Measurements from ENCODE around the gene UBAC1.
"Not testable (repeated sequence)": the region's sequence is repeated elsewhere in the genome, so short reads cannot be mapped to it uniquely, and the experiment has no call there.

The UBAC1 gene

DNA sequence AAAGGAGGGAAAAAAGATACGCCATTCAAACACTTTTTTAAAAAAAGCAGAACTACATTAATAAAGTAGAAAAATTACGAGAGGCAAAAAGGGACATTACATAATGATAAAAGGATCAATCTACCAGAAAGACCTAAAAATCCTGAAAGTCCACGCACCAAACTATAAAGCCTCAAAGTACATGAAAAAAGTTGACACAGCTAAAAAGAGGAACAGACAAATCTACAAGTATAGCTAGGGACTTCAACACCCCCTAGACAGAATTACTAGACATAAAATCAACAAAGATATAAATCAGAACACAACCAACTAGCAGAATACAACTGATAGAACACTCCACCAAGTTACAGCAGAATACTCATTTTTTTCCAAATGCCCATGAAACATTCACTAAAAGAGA is 65.0 kb downstream of the UBAC1 start:
- no peak for DNase-seq

DNA sequence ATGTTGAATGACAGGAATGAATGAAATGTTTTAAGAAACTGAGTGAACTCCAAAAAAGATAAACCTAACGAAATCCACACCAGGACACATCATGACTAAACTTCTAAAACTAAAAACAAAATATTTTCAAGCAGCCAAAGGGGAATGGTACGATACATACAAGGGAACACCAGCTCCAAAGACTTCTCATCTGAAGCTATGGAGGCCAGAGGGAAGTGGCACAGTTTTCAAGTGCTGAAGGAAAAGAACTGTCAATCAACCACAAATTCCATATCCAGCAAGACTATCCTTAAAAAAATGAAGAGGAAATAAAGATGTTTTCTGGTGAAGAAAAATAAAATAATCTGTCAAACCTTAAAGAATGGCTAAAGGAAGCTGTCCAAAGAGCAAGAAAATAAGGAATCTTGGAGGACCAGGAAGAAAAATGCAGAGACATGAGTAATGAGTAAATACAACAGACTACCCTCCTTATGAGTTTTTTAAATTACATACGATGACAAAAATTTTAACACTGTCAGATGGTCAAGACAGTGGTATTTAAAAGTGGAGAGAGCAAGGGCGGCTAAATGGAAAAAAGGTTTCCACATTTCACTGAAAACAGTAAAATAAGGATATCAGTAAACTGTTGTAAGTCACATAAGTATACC is 65.8 kb downstream of the UBAC1 start:
- DNase-seq, result no peak

- DNase-seq, result no peak
These were observed 68.1 kb downstream of the UBAC1 start for GRCh38 chr9:135893104-135893503.

DNA sequence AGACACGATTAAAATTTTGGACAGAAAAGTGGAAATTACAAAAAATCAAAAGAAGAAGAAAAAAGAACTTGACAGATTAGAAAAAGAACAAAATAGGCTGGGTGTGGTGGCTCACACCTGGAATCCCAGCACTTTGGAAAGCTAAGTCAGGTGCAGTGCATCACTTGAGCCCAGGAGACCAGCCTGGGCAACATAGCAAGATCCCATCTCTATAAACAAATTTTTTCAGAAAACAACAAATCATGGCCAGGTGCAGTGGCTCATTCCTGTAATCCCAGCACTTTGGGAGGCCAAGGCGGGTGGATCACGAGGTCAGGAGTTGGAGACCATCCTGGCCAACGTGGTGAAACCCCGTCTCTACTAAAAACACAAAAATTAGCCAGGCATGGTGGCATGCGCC is 68.8 kb downstream of the UBAC1 start:
- not testable (repeated sequence) for DNase-seq

- DNase-seq, result no peak
These were observed 70.0 kb downstream of the UBAC1 start for GRCh38 chr9:135891027-135891631.

DNA sequence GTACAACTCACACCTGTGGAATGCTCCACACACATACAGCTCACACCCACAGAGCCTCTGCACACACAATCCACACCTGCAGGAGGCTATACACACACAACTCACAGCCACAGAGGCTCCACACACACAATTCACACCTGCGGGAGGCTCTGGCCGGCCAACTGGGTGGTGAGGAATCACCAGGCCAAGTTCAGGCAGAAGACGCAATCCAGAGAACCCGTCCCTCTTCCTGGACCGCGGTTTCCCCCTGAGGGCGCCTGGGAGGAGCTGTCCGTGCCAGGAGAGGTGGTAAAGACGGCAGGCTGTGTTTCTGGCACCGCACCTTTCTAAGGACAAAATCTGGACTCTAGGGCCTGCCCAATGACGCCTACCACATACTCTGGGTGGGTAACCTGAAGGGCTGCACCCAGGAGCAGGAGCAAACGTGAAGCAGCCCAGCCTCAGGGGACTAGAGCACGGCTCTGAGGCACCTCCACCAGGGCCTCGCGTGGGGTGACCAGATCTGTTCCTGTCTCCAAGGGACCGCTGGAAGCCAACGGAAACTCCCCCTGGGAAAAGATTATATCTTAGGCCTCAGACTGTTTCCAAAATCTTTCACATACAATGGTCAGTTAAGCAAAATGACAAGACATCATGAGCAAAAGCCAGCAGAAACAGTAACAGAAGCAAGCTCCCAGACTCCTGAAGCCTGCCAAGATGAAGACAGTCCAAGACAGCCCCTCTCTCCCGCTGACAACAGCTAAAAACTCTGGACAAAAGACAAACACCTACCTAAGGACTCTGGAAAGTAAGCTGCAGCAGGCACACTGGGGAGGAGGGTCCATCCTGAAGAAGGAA is 70.8 kb downstream of the UBAC1 start:
- no peak for DNase-seq

DNA sequence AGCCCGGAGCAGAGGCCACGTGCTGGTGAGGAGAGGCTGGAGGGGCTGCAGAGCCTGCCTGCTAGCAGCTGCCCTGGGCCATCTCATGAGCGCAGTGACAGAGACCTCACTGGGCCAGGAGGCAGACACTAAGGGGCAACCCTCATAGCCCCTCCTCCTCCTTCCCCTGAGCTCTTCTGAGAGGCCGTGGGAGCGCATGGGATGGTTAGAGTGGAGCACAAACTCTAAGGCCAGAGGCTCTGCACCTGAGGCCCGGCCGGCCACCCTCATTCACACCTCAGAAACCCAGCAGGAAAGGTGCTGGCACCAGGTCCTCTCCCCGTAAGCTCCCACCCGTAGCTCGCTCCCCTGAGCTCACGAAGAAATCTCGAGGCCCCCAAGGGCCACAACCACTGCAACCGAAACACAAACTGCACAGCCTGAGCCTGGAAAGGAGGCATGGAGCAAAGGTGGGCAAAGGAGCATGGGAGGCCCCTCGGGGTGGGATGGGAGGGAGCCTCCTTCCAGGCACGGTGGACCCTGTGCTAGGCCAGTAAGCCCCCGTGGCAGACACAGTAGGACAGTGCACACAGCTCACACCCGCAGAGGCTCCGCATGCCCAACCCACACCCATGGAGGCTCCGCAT is 71.5 kb downstream of the UBAC1 start:
- no peak for DNase-seq

GRCh38 chr9:135888766-135889394 is 72.3 kb downstream of the UBAC1 start:
- no peak for DNase-seq

DNA sequence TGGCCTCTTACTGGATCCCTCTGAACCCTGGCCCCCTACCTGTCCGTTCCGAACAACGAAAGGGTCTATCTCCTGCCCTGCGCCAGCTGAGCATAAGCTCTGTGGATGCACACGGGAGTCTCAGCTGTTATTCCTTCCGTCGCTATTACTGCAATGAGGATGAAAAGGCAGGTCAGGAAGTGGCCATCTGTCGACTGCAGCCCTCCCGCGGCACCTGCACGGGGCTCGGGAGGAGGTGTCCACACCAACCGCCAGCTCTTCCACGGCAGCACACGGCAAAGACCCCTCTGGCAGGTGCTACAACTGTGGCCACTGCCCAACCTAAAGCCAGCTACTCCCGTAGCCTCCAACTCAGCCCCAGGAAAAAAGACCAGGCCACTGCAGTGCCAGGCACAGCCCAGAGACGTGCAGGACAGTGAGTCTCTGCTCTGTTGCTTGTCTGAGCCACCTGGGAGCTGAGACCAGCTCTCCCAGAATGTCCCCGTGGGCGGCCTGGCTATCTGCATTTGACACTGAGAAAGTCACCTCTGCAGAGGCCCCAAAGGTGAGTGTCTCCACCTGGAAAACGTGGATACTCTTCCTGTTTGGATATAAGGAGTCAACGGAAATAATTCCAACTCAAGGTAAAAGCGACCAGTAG is 72.9 kb downstream of the UBAC1 start:
- no peak for DNase-seq

DNA sequence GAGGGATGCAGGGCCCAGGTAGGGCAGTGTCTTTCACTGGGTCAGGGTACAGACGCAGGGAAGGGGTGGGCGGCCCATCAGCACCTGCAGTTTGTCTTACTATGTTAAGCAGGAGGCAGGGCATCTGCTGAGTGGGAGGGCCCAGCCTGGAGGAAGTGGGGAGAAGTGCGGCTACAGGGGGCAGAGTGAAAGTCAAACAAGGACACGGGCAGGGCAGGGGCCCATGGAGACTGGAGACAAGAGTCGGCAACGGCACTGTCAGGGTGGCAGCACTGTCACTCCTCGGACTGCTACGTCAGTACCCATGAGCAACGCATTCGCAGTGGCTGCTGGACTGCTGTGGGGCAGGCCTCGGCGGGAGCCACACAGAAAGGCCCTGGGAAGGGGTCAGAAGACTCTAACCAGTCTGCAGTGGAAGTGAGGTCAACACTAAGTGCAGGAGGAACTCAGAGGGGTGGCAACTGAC is 73.6 kb downstream of the UBAC1 start:
- DNase-seq, result no peak

DNA sequence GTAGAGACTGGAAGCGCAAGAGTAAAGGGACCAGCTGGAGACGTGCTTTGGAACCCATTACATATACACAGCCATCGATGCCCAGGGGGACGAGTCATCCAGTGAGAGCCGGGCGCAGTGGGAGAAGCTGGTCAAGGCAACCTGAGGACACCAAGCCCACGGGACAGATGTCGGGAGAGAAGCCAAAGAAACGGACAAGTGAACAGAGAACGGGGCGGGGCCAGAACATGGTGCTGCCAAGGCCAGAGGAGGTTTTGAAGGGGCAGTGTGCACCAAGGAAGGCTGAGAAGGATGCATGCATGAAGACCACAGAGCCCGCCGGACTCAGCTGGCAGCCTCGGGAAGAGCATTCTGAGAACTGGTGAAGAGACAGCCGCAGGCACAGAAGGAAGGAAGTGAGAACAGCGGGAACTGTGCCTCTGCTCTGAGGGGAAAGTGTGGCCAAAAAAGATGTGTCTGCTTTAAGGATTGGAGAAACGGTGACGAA is 74.1 kb downstream of the UBAC1 start:
- DNase-seq, result no peak

DNA sequence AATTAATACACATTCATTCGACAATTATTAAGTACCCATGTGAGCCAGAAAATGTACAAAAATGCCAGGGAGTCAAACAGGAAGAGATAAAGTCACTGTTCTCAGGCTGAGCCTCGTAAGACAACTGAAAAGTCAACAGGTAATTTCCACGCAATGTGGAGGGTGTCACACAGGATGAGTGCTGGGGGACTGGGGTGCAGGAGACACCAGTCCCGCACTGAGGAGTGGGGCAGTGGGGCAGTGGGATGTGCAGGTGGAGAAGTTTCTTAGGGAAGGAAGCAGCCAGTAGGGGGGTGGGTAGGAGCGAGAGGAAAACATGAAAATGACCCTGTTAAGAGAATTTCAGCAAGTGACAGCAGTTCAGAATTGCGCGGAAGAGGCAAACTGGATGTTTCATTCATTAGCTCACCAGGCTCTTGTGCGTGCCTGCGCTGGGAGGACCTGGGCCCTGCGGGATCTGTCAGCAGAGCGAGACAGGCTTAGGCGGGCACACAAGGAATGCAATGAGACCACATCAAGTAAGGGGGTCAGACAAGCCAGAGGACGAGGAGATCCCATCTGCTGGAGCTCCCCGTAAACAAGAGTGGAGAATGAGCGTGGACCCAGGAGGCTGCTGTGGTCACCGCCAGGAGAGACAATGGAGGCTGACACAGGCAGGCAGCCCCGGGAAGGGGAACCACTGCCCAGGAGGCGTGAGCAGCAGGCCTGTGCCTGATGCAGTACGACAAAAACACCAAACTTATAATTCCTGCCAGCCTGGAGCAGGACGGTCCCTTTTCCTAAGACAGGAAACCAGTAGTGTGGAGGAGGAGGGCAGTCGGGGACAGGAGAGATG is 74.8 kb downstream of the UBAC1 start:
- no peak for DNase-seq

DNA sequence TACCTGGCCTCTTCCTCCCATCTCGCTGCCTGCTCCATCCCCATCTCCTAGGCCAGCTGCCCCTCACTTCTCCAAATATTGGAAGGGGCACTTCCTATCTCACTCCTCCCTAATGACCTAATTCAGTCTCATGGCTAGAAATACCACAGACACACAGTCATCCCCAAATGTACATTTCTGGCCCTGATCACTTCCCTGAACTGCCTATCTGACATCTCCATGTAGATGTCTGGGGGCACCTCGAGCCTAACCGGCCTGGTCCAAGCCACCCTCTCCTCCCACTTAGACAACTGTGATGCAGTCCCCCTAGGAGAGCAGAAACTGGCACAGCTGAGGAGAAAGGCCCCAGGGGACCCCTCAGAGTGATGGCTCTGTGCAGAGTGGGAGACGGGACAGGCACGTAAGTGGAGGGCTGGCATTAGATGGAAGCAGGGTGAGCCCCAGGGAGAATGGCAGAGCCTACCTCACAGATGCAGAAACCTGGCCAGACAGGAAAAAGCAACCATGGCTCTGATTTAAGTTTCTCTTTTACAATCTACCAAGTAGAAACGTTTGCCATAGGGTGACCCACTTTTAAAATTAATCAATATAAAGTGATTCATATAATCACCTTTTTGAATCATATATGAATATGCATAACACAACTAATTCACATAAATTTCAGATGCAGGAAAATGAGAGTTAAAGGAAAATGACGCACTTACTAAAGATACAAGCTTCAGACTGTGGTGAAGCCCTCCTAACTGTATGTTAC is 75.9 kb downstream of the UBAC1 start:
- no peak for DNase-seq

- DNase-seq, result no peak
These were observed 76.7 kb downstream of the UBAC1 start for GRCh38 chr9:135884328-135885035.

GRCh38 chr9:135883410-135884089 is 77.6 kb downstream of the UBAC1 start:
- DNase-seq, result no peak
